SH-SY5Y (cell line): Measurements from ENCODE around the gene GCN1.

Experiments used
- GATA2 ChIP-seq: IDR thresholded peaks from 2 replicates; pipeline ENCODE4 v1.6.1; 2011; ENCODE audit warnings: mild to moderate bottlenecking, low read depth, low read length
- GATA3 ChIP-seq: IDR thresholded peaks from 2 replicates; pipeline ENCODE4 v1.6.1; 2011; ENCODE audit warnings: low read depth, mild to moderate bottlenecking, low read length, moderate library complexity

- no peak for TF ChIP-seq GATA2
- TF ChIP-seq GATA3 = no peak
Observed at GRCh38 chr12:120100630-120101029, 93.9 kb downstream of the GCN1 start.
